Measurements from ENCODE around the gene UCK2.

- no peak for TF ChIP-seq GATA2 (IDR thresholded peaks at IDR 0.05; ENCODE audit: low read depth, low read length)
- no peak for TF ChIP-seq GATA3 (IDR thresholded peaks at IDR 0.05; ENCODE audit: low read depth, low read length)
These were observed 96.7 kb downstream of the UCK2 start for GRCh38 chr1:165924117-165924516.

Data from SH-SY5Y (cell line).